ENCODE measurements around the gene NSF.

The NSF gene

GRCh38 chr17:46794318-46794717, 203.8 kb downstream of the NSF start:
- no peak for ATAC-seq
- TF ChIP-seq PATZ1 (CRISPR knock-in tag; IDR thresholded peaks at IDR 0.05; ENCODE audit: borderline replicate concordance): no peak
- TF ChIP-seq ZNF565 (CRISPR knock-in tag; conservative IDR thresholded peaks at IDR 0.05; ENCODE audit: low read depth): no peak
- TF ChIP-seq, protein P1, sequence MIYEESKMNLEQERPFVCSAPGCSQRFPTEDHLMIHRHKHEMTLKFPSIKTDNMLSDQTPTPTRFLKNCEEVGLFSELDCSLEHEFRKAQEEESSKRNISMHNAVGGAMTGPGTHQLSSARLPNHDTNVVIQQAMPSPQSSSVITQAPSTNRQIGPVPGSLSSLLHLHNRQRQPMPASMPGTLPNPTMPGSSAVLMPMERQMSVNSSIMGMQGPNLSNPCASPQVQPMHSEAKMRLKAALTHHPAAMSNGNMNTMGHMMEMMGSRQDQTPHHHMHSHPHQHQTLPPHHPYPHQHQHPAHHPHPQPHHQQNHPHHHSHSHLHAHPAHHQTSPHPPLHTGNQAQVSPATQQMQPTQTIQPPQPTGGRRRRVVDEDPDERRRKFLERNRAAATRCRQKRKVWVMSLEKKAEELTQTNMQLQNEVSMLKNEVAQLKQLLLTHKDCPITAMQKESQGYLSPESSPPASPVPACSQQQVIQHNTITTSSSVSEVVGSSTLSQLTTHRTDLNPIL (CRISPR knock-in tag; IDR thresholded peaks at IDR 0.05; ENCODE audit: low read depth): no peak
- TF ChIP-seq ZNF70 (CRISPR knock-in tag; IDR thresholded peaks at IDR 0.05): no peak
- no peak for TF ChIP-seq ZFP30 (CRISPR knock-in tag; IDR thresholded peaks at IDR 0.05)
- no peak for TF ChIP-seq CSRNP3 (CRISPR knock-in tag; IDR thresholded peaks at IDR 0.05)
- TF ChIP-seq ZC3H10 (CRISPR knock-in tag; IDR thresholded peaks at IDR 0.05): no peak
- no peak for TF ChIP-seq ESRRG (CRISPR knock-in tag; IDR thresholded peaks at IDR 0.05)
- no peak for TF ChIP-seq TOX (CRISPR knock-in tag; IDR thresholded peaks at IDR 0.05; ENCODE audit: borderline replicate concordance)

GRCh38 chr17:46795379-46795952, 205.0 kb downstream of the NSF start:
- no peak; the same call in 2 of the 3 replicates for ATAC-seq

More at GRCh38 chr17:46795379-46795952, 205.0 kb downstream of the NSF start:
- TF ChIP-seq ZNF70 (CRISPR knock-in tag; IDR thresholded peaks at IDR 0.05) (no peak), GLIS3 (CRISPR knock-in tag; IDR thresholded peaks at IDR 0.05) (no peak), TCF4 (CRISPR knock-in tag; IDR thresholded peaks at IDR 0.05; ENCODE audit: borderline replicate concordance) (no peak), ISL1 (CRISPR knock-in tag; IDR thresholded peaks at IDR 0.05) (no peak), ZFP30 (CRISPR knock-in tag; IDR thresholded peaks at IDR 0.05) (no peak), ZNF565 (CRISPR knock-in tag; conservative IDR thresholded peaks at IDR 0.05; ENCODE audit: low read depth) (no peak), ZC3H10 (CRISPR knock-in tag; IDR thresholded peaks at IDR 0.05) (no peak), POU6F1 (CRISPR knock-in tag; IDR thresholded peaks at IDR 0.05; ENCODE audit: borderline replicate concordance, low read depth) (no peak), BACH2 (CRISPR knock-in tag; IDR thresholded peaks at IDR 0.05; ENCODE audit: borderline replicate concordance) (no peak), PPARA (CRISPR knock-in tag; IDR thresholded peaks at IDR 0.05; ENCODE audit: borderline replicate concordance) (no peak), CSDC2 (CRISPR knock-in tag; IDR thresholded peaks at IDR 0.05) (no peak), TOX (CRISPR knock-in tag; IDR thresholded peaks at IDR 0.05; ENCODE audit: borderline replicate concordance) (no peak), SNAI2 (CRISPR knock-in tag; IDR thresholded peaks at IDR 0.05) (no peak), ESRRG (CRISPR knock-in tag; IDR thresholded peaks at IDR 0.05) (no peak), PATZ1 (CRISPR knock-in tag; IDR thresholded peaks at IDR 0.05; ENCODE audit: borderline replicate concordance) (no peak), CSRNP3 (CRISPR knock-in tag; IDR thresholded peaks at IDR 0.05) (no peak), RARB (CRISPR knock-in tag; IDR thresholded peaks at IDR 0.05) (no peak)
- TF ChIP-seq, protein P1 (CRISPR knock-in tag; IDR thresholded peaks at IDR 0.05; ENCODE audit: low read depth): no peak
- TF ChIP-seq, protein P2, sequence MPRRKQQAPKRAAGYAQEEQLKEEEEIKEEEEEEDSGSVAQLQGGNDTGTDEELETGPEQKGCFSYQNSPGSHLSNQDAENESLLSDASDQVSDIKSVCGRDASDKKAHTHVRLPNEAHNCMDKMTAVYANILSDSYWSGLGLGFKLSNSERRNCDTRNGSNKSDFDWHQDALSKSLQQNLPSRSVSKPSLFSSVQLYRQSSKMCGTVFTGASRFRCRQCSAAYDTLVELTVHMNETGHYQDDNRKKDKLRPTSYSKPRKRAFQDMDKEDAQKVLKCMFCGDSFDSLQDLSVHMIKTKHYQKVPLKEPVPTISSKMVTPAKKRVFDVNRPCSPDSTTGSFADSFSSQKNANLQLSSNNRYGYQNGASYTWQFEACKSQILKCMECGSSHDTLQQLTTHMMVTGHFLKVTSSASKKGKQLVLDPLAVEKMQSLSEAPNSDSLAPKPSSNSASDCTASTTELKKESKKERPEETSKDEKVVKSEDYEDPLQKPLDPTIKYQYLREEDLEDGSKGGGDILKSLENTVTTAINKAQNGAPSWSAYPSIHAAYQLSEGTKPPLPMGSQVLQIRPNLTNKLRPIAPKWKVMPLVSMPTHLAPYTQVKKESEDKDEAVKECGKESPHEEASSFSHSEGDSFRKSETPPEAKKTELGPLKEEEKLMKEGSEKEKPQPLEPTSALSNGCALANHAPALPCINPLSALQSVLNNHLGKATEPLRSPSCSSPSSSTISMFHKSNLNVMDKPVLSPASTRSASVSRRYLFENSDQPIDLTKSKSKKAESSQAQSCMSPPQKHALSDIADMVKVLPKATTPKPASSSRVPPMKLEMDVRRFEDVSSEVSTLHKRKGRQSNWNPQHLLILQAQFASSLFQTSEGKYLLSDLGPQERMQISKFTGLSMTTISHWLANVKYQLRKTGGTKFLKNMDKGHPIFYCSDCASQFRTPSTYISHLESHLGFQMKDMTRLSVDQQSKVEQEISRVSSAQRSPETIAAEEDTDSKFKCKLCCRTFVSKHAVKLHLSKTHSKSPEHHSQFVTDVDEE (CRISPR knock-in tag; IDR thresholded peaks at IDR 0.05): no peak
